Parathyroid adenoma (tissue), 2 donors: ENCODE results near the gene VOPP1.

Experiments
- H2AFZ ChIP-seq: fragments of 300-600 bp; sonication (generic); one replicate; pipeline ENCODE4 v1.7.0; 2017; ENCODE audit warnings: antibody characterized with exemption, mild to moderate bottlenecking
- H3K27ac ChIP-seq: fragments of 300-600 bp; sonication (generic); one replicate; pipeline ENCODE4 v1.7.0; 2017
- H3K27me3 ChIP-seq: fragments of 300-600 bp; sonication (generic); one replicate; pipeline ENCODE4 v1.7.0; 2017; ENCODE audit warnings: low read length; ENCODE audit not compliant: control insufficient read depth, insufficient read depth
- H3K36me3 ChIP-seq: fragments of 300-600 bp; sonication (generic); one replicate; pipeline ENCODE4 v1.7.0; 2017; ENCODE audit warnings: low read length; ENCODE audit not compliant: control insufficient read depth, insufficient read depth
- H3K4me1 ChIP-seq: fragments of 300-600 bp; sonication (generic); one replicate; pipeline ENCODE4 v1.7.0; 2017; ENCODE audit warnings: control low read depth
- H3K4me2 ChIP-seq: fragments of 300-600 bp; sonication (generic); one replicate; pipeline ENCODE4 v1.7.0; 2017; ENCODE audit warnings: low read length
- H3K4me3 ChIP-seq: fragments of 300-600 bp; sonication (generic); one replicate; pipeline ENCODE4 v1.7.0; 2017; ENCODE audit warnings: low read depth, low read length
- H3K79me2 ChIP-seq: fragments of 300-600 bp; sonication (generic); one replicate; pipeline ENCODE4 v1.7.0; 2017; ENCODE audit warnings: control low read depth
- H3K9ac ChIP-seq: fragments of 300-600 bp; sonication (generic); one replicate; pipeline ENCODE4 v1.7.0; 2017; ENCODE audit warnings: mild to moderate bottlenecking
- H3K9me3 ChIP-seq: fragments of 300-600 bp; sonication (generic); one replicate; pipeline ENCODE4 v1.7.0; 2017; ENCODE audit warnings: low read length; ENCODE audit not compliant: control insufficient read depth
- CTCF ChIP-seq: fragments of 300-600 bp; sonication (generic); IDR thresholded peaks from one replicate; pipeline ENCODE4 v1.7.0; 2017; ENCODE audit warnings: antibody characterized with exemption, mild to moderate bottlenecking
- donor health status: primary hyperparathyroidism.

The VOPP1 gene

GRCh38 chr7:55524558-55525310 lies 47.6 kb downstream of the VOPP1 start:
- TF ChIP-seq CTCF: no peak
- Histone ChIP-seq H3K4me2 (no peak overlapping the region), H3K27me3 (no peaks in the 10 kb centered on the region), H3K4me1 (peaks cover 11% of the 10 kb centered on the region), H3K4me3 (no peak overlapping the region), H3K27ac (no peak overlapping the region), H3K79me2 (peaks cover 10% of the 10 kb centered on the region), H3K9ac (no peak overlapping the region), H2AFZ (no peak overlapping the region), H3K9me3 (no peaks in the 10 kb centered on the region), H3K36me3 (no peaks in the 10 kb centered on the region)

GRCh38 chr7:55523366-55523765 lies 48.9 kb downstream of the VOPP1 start:
- Histone ChIP-seq H3K4me1 (peaks cover 11% of the 10 kb centered on the region), H2AFZ (no peak overlapping the region)

GRCh38 chr7:55521917-55522902 lies 50.1 kb downstream of the VOPP1 start:
- Histone ChIP-seq H3K27me3 (no peaks in the 10 kb centered on the region), H3K4me2 (no peak overlapping the region), H3K4me3 (no peak overlapping the region), H3K79me2 (peaks cover 10% of the 10 kb centered on the region), H3K36me3 (no peaks in the 10 kb centered on the region), H3K9me3 (no peaks in the 10 kb centered on the region), H2AFZ (no peak overlapping the region), H3K9ac (no peak overlapping the region), H3K4me1 (peaks cover 11% of the 10 kb centered on the region), H3K27ac (no peak overlapping the region)
- no peak for TF ChIP-seq CTCF

More at GRCh38 chr7:55523366-55523765, 48.9 kb downstream of the VOPP1 start:
- no peaks in the 10 kb centered on the region for H3K36me3 ChIP-seq
- H3K27ac ChIP-seq: no peak overlapping the region
- H3K9ac ChIP-seq: no peak overlapping the region
- no peaks in the 10 kb centered on the region for H3K9me3 ChIP-seq
- H3K27me3 ChIP-seq: no peaks in the 10 kb centered on the region
- peaks cover 10% of the 10 kb centered on the region for H3K79me2 ChIP-seq
- H3K4me3 ChIP-seq: no peak overlapping the region
- TF ChIP-seq CTCF: no peak
- H3K4me2 ChIP-seq: no peak overlapping the region

GRCh38 chr7:55521512-55521911 lies 50.8 kb downstream of the VOPP1 start:
- Histone ChIP-seq H3K36me3 (no peaks in the 10 kb centered on the region), H3K27me3 (no peaks in the 10 kb centered on the region), H3K4me2 (no peak overlapping the region), H2AFZ (no peak overlapping the region), H3K9me3 (no peaks in the 10 kb centered on the region), H3K4me1 (peaks cover 4% of the 10 kb centered on the region), H3K9ac (no peak overlapping the region), H3K79me2 (peaks cover 10% of the 10 kb centered on the region), H3K27ac (no peak overlapping the region), H3K4me3 (no peak overlapping the region)
- no peak for TF ChIP-seq CTCF
